ENCODE measurements around the gene HCFC2. TPM values are rescaled to one million over a fixed set of nuclear protein-coding genes. Genes with fewer than 3 reads are reported as not detected.

HCFC2 gene
- total RNA-seq, 4 donors from 2014 or later = 11.0 to 18.9 (median 14.1) TPM

DNA sequence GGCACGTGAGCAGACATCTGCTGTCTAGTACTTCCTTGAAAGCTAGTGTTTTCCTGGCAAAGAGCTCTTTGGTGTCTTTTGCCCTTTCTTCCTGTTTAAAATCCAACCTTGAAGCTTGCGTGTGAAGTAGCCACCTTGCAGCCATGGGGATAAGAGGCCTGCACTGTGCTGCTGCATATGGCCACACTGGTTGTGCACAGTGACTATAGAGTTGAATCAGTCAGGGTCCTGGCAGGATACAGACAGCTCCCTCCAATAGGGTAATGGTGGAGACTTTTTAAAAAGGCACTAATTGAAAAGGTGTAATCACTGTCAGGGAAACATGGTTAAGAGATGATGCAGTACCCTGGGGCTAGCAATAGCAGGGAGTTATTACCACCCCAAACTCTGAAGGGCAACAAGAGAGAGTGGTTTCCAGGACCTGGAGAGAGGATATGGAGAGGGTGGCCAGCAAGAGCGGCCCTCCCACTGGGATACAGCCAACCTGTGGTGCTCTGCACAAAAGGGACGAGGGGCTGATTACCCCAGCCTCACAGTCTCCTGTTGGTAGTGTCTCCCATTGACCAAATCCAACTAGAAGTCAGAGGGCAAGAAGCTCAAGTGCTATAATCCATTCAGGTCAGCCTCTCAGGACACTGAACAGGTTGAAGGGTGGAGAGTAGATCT, 9.5 kb upstream of the HCFC2 start:
- intact Hi-C loops (cut with DNase I; ENCODE audit: low total_unique reads) = no loop called here
- no peak for TF ChIP-seq POLR2A (IDR thresholded peaks at IDR 0.05)
- TF ChIP-seq, protein P1, sequence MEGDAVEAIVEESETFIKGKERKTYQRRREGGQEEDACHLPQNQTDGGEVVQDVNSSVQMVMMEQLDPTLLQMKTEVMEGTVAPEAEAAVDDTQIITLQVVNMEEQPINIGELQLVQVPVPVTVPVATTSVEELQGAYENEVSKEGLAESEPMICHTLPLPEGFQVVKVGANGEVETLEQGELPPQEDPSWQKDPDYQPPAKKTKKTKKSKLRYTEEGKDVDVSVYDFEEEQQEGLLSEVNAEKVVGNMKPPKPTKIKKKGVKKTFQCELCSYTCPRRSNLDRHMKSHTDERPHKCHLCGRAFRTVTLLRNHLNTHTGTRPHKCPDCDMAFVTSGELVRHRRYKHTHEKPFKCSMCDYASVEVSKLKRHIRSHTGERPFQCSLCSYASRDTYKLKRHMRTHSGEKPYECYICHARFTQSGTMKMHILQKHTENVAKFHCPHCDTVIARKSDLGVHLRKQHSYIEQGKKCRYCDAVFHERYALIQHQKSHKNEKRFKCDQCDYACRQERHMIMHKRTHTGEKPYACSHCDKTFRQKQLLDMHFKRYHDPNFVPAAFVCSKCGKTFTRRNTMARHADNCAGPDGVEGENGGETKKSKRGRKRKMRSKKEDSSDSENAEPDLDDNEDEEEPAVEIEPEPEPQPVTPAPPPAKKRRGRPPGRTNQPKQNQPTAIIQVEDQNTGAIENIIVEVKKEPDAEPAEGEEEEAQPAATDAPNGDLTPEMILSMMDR (IDR thresholded peaks at IDR 0.05) = no peak
- no peak for DNase-seq (ENCODE audit: low spot score in 2 of 2)
- 81 to 82% methylated on average over 4 of the region's 4 CpGs for WGBS, 2 donors
- no peak overlapping the region for H3K4me3 ChIP-seq (ENCODE audit: low read depth, poor library complexity, severe bottlenecking)

DNA sequence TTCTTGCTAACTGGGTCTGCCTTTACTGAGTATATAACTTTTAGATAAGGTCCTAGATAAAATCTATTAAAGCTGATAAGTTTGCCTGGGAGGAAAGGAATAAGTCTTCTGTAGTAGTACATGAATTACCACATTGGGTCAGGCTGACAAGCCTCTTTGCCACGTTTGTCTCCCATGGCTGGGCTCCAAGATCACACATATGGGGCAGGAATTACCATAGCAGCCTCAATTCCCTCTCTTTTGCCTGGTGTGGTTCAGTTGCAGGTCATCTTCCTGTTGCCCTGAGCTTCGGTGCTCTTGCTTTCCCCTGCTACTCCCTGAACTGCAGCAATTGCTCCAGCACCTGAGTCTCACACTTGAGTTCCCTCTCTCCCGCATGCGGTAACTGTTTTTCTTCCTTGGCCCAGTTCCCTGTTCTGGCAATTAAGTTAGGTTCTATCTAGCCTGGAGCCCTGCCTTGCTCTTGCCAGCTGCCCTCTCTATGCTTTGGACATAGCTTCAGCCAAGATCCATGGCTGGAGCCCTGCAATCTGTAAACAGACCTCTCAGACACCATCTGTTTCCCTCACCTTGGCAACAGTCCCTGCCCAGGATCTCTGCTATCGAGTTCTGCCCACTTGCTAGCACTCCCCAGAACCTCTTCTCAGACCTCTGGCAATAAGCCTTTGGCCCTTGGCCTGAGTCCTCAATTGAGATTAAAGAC, 8.5 kb upstream of the HCFC2 start:
- 17 to 24% methylated on average over 5 of the region's 5 CpGs for WGBS, 2 donors
- H3K4me3 ChIP-seq (ENCODE audit: low read depth, poor library complexity, severe bottlenecking) = no peak overlapping the region
- DNase-seq (ENCODE audit: low spot score in 2 of 2) = no peak
- TF ChIP-seq, protein P1 (IDR thresholded peaks at IDR 0.05) = no peak
- no peak for TF ChIP-seq POLR2A (IDR thresholded peaks at IDR 0.05)
- intact Hi-C loops (cut with DNase I; ENCODE audit: low total_unique reads) = no loop called here

DNA sequence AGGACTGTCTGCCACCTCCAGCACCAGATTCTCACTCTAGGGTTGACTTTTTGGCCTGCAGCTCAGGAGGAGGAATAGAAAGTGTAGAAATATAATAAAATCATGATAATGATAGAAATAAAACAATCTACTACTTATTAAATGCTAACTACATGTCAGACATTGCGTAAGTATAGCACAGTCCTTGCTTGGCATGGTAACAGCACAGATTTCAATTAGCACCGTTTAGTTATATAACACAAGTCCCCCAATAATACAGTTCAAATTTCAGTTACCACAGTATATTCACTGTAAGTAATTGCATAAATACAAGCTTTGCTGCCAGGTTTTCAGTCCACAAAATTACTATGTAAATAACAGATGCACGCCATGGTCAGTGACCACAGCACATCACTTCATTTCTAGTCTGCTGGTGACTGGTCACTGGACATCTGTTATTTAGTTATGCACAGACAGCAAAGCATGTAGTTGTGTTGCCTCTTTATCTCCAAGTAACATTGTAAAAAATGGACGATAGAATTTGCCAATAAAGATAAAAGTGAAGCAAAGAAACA, 7.8 kb upstream of the HCFC2 start:
- intact Hi-C loops (cut with DNase I; ENCODE audit: low total_unique reads) = no loop called here
- H3K4me3 ChIP-seq (ENCODE audit: low read depth, poor library complexity, severe bottlenecking) = no peak overlapping the region
- 79 to 80% methylated on average over 4 of the region's 4 CpGs for WGBS, 2 donors
- no peak for TF ChIP-seq POLR2A (IDR thresholded peaks at IDR 0.05)
- TF ChIP-seq, protein P1 (IDR thresholded peaks at IDR 0.05) = no peak
- DNase-seq (ENCODE audit: low spot score in 2 of 2) = no peak

DNA sequence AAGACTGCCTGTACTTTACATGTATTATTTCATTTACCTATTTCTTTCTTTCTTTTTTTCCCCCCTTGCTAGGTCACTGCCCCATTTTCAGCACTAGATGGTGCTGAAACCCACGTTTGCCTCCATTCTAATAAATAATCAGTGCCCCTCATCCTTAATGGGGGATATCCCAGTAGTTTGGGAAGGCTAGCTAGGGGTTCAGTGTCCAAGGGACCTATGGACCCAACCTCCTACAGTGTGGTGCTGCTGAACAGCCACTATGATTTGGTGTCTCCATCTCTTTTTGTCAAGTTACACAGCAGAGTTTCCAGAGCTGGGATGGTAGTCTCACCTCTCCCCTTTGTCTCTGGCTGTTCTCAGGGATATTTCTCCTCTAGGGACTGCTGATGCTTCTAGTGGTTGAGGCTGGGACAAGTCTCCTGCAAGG, 6.5 kb upstream of the HCFC2 start:
- 3 to 5% methylated on average over 1 of the region's 1 CpG for WGBS, 2 donors
- intact Hi-C loops (cut with DNase I; ENCODE audit: low total_unique reads) = no loop called here
- TF ChIP-seq, protein P1 (IDR thresholded peaks at IDR 0.05) = no peak
- no peak for TF ChIP-seq POLR2A (IDR thresholded peaks at IDR 0.05)
- no peak overlapping the region for H3K4me3 ChIP-seq (ENCODE audit: low read depth, poor library complexity, severe bottlenecking)
- no peak for DNase-seq (ENCODE audit: low spot score in 2 of 2)

DNA sequence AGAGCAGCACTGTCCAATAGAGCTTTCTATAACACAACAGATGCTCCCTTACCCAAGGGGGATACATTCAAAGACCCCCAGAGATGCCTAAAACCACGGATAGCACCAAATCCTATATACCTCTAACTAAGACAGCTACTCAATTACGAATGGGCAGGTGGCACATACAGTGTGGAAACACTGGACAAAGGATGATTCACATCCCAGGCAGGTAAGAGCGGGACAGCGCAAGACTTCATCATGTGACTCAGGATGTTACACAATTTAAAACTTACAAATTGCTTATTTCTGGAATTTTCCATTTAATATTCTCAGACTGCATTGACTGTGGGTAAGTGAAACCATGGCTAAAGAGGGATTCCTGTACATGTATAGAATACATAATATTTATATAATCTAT, 5.5 kb upstream of the HCFC2 start:
- WGBS, 2 donors = 77 to 81% methylated on average over 4 of the region's 4 CpGs
- intact Hi-C loops (cut with DNase I; ENCODE audit: low total_unique reads) = no loop called here
- no peak overlapping the region for H3K4me3 ChIP-seq (ENCODE audit: low read depth, poor library complexity, severe bottlenecking)
- DNase-seq (ENCODE audit: low spot score in 2 of 2) = no peak
- TF ChIP-seq, protein P1 (IDR thresholded peaks at IDR 0.05) = no peak
- no peak for TF ChIP-seq POLR2A (IDR thresholded peaks at IDR 0.05)
